ENCODE results near the gene SH2D1B. TPM values are rescaled to one million over a fixed set of nuclear protein-coding genes. Genes with fewer than 3 reads are reported as not detected.
"Not testable (repeated sequence)": the region's sequence is repeated elsewhere in the genome, so short reads cannot be mapped to it uniquely, and the experiment has no call there.

SH2D1B gene
- total RNA-seq, 2 experiments from 2014 or later: not detected

- intact Hi-C loops (cut with DNase I, micrococcal nuclease); H3K36me3 Mint-ChIP-seq (ENCODE audit: low read depth); ATAC-seq; POLR2A ChIA-PET; DNase-seq; H3K4me3 Mint-ChIP-seq; H3K4me1 Mint-ChIP-seq; H3K9me3 Mint-ChIP-seq (ENCODE audit: low read depth); H3K27ac Mint-ChIP-seq: not testable (repeated sequence)
- H3K27me3 Mint-ChIP-seq: peaks cover 22% of the 10 kb centered on the region
- CTCF ChIA-PET: interaction anchor here (1.1 kb wide), 1 partner anchor 97 kb away, joined by 4 read pairs; no protein-coding TSS in a partner anchor
Measured at GRCh38 chr1:162419450-162419931, 7.6 kb upstream of the SH2D1B start.

- POLR2A ChIA-PET; ATAC-seq; CTCF ChIA-PET; DNase-seq; H3K9me3 Mint-ChIP-seq (ENCODE audit: low read depth); H3K27ac Mint-ChIP-seq; H3K4me1 Mint-ChIP-seq; H3K36me3 Mint-ChIP-seq (ENCODE audit: low read depth); H3K4me3 Mint-ChIP-seq; intact Hi-C loops (cut with DNase I, micrococcal nuclease): not testable (repeated sequence)
- peaks cover 18% of the 10 kb centered on the region for H3K27me3 Mint-ChIP-seq
Measured at GRCh38 chr1:162418584-162418983, 6.6 kb upstream of the SH2D1B start.

GRCh38 chr1:162417650-162418049 lies 5.7 kb upstream of the SH2D1B start:
- POLR2A ChIA-PET: no interaction called here

DNA sequence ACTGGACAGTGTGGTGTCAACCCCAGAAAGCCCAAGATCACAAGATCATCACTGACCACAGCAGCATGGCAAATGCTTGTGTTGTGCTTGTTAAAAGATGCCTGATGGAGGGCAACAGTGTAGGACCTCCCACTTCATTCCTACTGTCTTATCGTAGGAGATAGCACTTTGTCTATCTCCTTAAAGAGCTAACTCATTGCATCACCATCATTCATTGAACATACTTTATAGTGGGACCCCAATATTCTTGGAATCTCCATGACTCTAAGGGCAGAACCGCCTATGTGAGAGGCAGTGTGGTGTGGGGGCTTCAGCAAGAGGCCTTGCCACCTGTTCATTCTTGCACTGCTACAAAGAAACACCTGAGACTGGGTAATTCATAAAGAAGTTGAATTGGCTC lies 5.0 kb upstream of the SH2D1B start:
- CTCF ChIA-PET: no interaction called here
- Mint-ChIP-seq H3K27me3 (peaks cover 21% of the 10 kb centered on the region), H3K4me3 (no peak overlapping the region), H3K27ac (no peak overlapping the region), H3K9me3 (ENCODE audit: low read depth) (no peaks in the 10 kb centered on the region), H3K4me1 (no peaks in the 10 kb centered on the region), H3K36me3 (ENCODE audit: low read depth) (no peaks in the 10 kb centered on the region)
- intact Hi-C loops (cut with DNase I, micrococcal nuclease): no loop called here
- ATAC-seq (no peak), DNase-seq (no peak)
- POLR2A ChIA-PET: no interaction called here

More at GRCh38 chr1:162417650-162418049, 5.7 kb upstream of the SH2D1B start:
- ATAC-seq: no peak
- H3K27me3 Mint-ChIP-seq: peaks cover 20% of the 10 kb centered on the region
- CTCF ChIA-PET: no interaction called here
- H3K27ac Mint-ChIP-seq: no peak overlapping the region
- no peaks in the 10 kb centered on the region for H3K9me3 Mint-ChIP-seq (ENCODE audit: low read depth)
- no peaks in the 10 kb centered on the region for H3K36me3 Mint-ChIP-seq (ENCODE audit: low read depth)
- intact Hi-C loops (cut with DNase I, micrococcal nuclease): no loop called here
- H3K4me3 Mint-ChIP-seq: no peak overlapping the region
- H3K4me1 Mint-ChIP-seq: no peaks in the 10 kb centered on the region
- DNase-seq: no peak

DNA sequence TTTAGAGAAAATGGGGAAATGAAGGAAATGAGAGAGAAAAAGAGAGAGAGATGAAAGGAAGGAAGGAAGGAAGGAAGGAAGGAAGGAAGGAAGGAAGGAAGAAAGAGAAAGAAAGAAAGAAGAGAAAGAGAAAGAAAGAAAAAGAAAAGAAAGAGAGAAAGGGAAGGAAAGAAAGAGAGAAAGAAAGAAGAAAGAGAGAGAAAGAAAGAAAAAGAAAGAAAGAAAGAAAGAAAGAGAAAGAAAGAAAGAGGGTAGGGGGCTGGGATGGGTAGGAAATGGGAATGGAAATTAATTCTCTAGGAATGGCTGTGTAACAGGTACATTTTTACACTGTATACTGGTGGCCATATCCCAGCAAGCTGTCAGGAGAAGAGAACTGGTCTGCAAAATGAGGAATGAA lies 4.3 kb upstream of the SH2D1B start:
- Mint-ChIP-seq H3K36me3 (ENCODE audit: low read depth) (no peaks in the 10 kb centered on the region), H3K27me3 (peaks cover 21% of the 10 kb centered on the region), H3K4me1 (no peaks in the 10 kb centered on the region), H3K27ac (no peak overlapping the region), H3K4me3 (no peak overlapping the region), H3K9me3 (ENCODE audit: low read depth) (no peaks in the 10 kb centered on the region)
- ATAC-seq (no peak), DNase-seq (no peak)
- POLR2A ChIA-PET: no interaction called here
- intact Hi-C loops (cut with DNase I, micrococcal nuclease): no loop called here
- CTCF ChIA-PET: no interaction called here

DNA sequence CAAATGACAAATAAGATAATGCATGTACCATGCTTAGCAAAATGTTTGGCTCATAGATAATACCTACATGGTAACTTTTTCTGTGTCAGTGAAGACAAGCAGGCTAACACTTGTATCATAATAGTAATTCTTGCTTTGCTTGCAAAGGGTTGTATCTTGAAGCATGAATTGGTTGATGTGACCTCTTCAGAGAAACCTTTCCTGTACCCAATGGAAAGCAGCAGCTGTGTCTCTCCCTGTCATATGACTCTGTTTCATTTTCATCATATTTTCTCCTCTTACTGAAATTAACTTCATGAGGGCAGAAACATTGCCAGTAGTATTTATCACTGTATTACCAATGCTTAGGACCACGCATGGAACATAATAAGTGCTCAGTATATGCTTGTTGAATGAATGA lies 4.4 kb downstream of the SH2D1B start:
- Mint-ChIP-seq H3K27ac (no peak overlapping the region), H3K4me1 (no peaks in the 10 kb centered on the region), H3K36me3 (ENCODE audit: low read depth) (no peaks in the 10 kb centered on the region), H3K27me3 (peaks cover 14% of the 10 kb centered on the region), H3K9me3 (ENCODE audit: low read depth) (no peaks in the 10 kb centered on the region), H3K4me3 (no peak overlapping the region)
- no peak for DNase-seq
- ATAC-seq: no peak
- POLR2A ChIA-PET: no interaction called here
- CTCF ChIA-PET: no interaction called here
- intact Hi-C loops (cut with DNase I, micrococcal nuclease): no loop called here

GRCh38 chr1:162406811-162407210 lies 5.1 kb downstream of the SH2D1B start:
- DNase-seq: no peak
- peaks cover 16% of the 10 kb centered on the region for H3K27me3 Mint-ChIP-seq
- no peaks in the 10 kb centered on the region for H3K9me3 Mint-ChIP-seq (ENCODE audit: low read depth)
- no peaks in the 10 kb centered on the region for H3K36me3 Mint-ChIP-seq (ENCODE audit: low read depth)
- no peak for ATAC-seq
- H3K4me3 Mint-ChIP-seq: no peak overlapping the region
- POLR2A ChIA-PET: no interaction called here
- CTCF ChIA-PET: no interaction called here
- intact Hi-C loops (cut with DNase I, micrococcal nuclease): no loop called here
- H3K27ac Mint-ChIP-seq: no peak overlapping the region
- H3K4me1 Mint-ChIP-seq: no peaks in the 10 kb centered on the region

- Mint-ChIP-seq H3K27me3 (peaks cover 12% of the 10 kb centered on the region), H3K4me3 (no peak overlapping the region), H3K36me3 (ENCODE audit: low read depth) (no peaks in the 10 kb centered on the region), H3K9me3 (ENCODE audit: low read depth) (no peaks in the 10 kb centered on the region), H3K27ac (no peak overlapping the region), H3K4me1 (no peaks in the 10 kb centered on the region)
- ChIA-PET CTCF (no interaction called here), POLR2A (no interaction called here)
- no peak for DNase-seq
- no peak for ATAC-seq
- intact Hi-C loops (cut with DNase I, micrococcal nuclease): no loop called here
Measured at GRCh38 chr1:162405800-162406199, 6.1 kb downstream of the SH2D1B start.

GRCh38 chr1:162404550-162405160 lies 7.3 kb downstream of the SH2D1B start:
- CTCF ChIA-PET: no interaction called here
- Mint-ChIP-seq H3K9me3 (ENCODE audit: low read depth) (no peaks in the 10 kb centered on the region), H3K4me3 (no peak overlapping the region), H3K36me3 (ENCODE audit: low read depth) (no peaks in the 10 kb centered on the region), H3K4me1 (no peaks in the 10 kb centered on the region), H3K27ac (no peak overlapping the region), H3K27me3 (peaks cover 13% of the 10 kb centered on the region)
- ATAC-seq: no peak
- intact Hi-C loops (cut with DNase I, micrococcal nuclease): no loop called here
- POLR2A ChIA-PET: no interaction called here
- no peak for DNase-seq

- Mint-ChIP-seq H3K36me3 (ENCODE audit: low read depth) (no peaks in the 10 kb centered on the region), H3K27me3 (peaks cover 22% of the 10 kb centered on the region)
Measured at GRCh38 chr1:162400790-162401355, 11.1 kb downstream of the SH2D1B start.

GRCh38 chr1:162398999-162399580 lies 12.8 kb downstream of the SH2D1B start:
- Mint-ChIP-seq H3K36me3 (ENCODE audit: low read depth) (no peaks in the 10 kb centered on the region), H3K27ac (no peak overlapping the region), H3K27me3 (peaks cover 23% of the 10 kb centered on the region), H3K9me3 (ENCODE audit: low read depth) (no peaks in the 10 kb centered on the region), H3K4me3 (no peak overlapping the region), H3K4me1 (no peaks in the 10 kb centered on the region)
- CTCF ChIA-PET: no interaction called here
- ATAC-seq (no peak), DNase-seq (no peak)
- POLR2A ChIA-PET: no interaction called here
- intact Hi-C loops (cut with DNase I, micrococcal nuclease): no loop called here

More at GRCh38 chr1:162400790-162401355, 11.1 kb downstream of the SH2D1B start:
- H3K4me1 Mint-ChIP-seq: no peaks in the 10 kb centered on the region
- CTCF ChIA-PET: interaction anchor here (1.4 kb wide), 1 partner anchor 11 kb away, joined by 3 read pairs; no protein-coding TSS in a partner anchor
- H3K27ac Mint-ChIP-seq: no peak overlapping the region
- DNase-seq: no peak
- no peaks in the 10 kb centered on the region for H3K9me3 Mint-ChIP-seq (ENCODE audit: low read depth)
- intact Hi-C loops (cut with DNase I, micrococcal nuclease): no loop called here
- no peak overlapping the region for H3K4me3 Mint-ChIP-seq
- POLR2A ChIA-PET: no interaction called here
- ATAC-seq: no peak

- H3K9me3 Mint-ChIP-seq (ENCODE audit: low read depth): no peaks in the 10 kb centered on the region
- H3K36me3 Mint-ChIP-seq (ENCODE audit: low read depth): no peaks in the 10 kb centered on the region
- intact Hi-C loops (cut with DNase I, micrococcal nuclease): no loop called here
Measured at GRCh38 chr1:162397943-162398560, 13.9 kb downstream of the SH2D1B start.

More at GRCh38 chr1:162397943-162398560, 13.9 kb downstream of the SH2D1B start:
- Mint-ChIP-seq H3K27ac (no peak overlapping the region), H3K4me1 (no peaks in the 10 kb centered on the region), H3K27me3 (peaks cover 22% of the 10 kb centered on the region), H3K4me3 (no peak overlapping the region)
- POLR2A ChIA-PET: no interaction called here
- DNase-seq (no peak), ATAC-seq (no peak)
- CTCF ChIA-PET: no interaction called here
